Activated naive CD8-positive, alpha-beta T cell treated with anti-CD3 and anti-CD28 coated beads, Interleukin-2, amount 10 ng/mL, durations not matched to agents 7 days and 5 days (primary cell): ENCODE data around the gene PNMA8C. TPM values are rescaled to one million over a fixed set of nuclear protein-coding genes. Genes with fewer than 3 reads are reported as not detected.
"Not testable (repeated sequence)": the region's sequence is repeated elsewhere in the genome, so short reads cannot be mapped to it uniquely, and the experiment has no call there.

Experiments
- ATAC-seq: fragments of 150-1000 bp; cut with Tn5 transposase; one replicate; pipeline ENCODE4 v1.10.0; 2021; ENCODE audit warnings: low read depth, moderate library complexity
- POLR2A ChIA-PET: fragments of 350-600 bp; sonication (Branson Sonifier 250); formaldehyde crosslinking; loops from one replicate; lab custom pipeline; 2021; ENCODE audit warnings: antibody characterized with exemption; lab: Charles Lee
- DNase-seq: peaks from one replicate; pipeline ENCODE4 v3.0.0; 2021
- H3K27ac Mint-ChIP-seq: one replicate; pipeline ENCODE4 v1.8.0; 2022; ENCODE audit warnings: mild to moderate bottlenecking, mixed read lengths
- H3K27me3 Mint-ChIP-seq: one replicate; pipeline ENCODE4 v1.8.0; 2022; ENCODE audit warnings: mild to moderate bottlenecking, moderate library complexity, mixed read lengths
- H3K36me3 Mint-ChIP-seq: one replicate; pipeline ENCODE4 v1.8.0; 2021; ENCODE audit warnings: mild to moderate bottlenecking, mixed read lengths
- H3K4me1 Mint-ChIP-seq: one replicate; pipeline ENCODE4 v1.8.0; 2021; ENCODE audit warnings: mixed read lengths
- H3K4me3 Mint-ChIP-seq: one replicate; pipeline ENCODE4 v1.8.0; 2022; ENCODE audit warnings: mild to moderate bottlenecking, moderate library complexity, mixed read lengths
- H3K9me3 Mint-ChIP-seq: one replicate; pipeline ENCODE4 v1.8.0; 2021; ENCODE audit warnings: mixed read lengths
- total RNA-seq, 2 experiments: library from RNA; stranded (reverse); gene quantifications; one replicate each; pipeline ENCODE4 v1.2.3, GENCODE V29; 2021

Gene PNMA8C
- total RNA-seq, 2 experiments from 2014 or later, result 0.11 TPM; not detected in 1

DNA sequence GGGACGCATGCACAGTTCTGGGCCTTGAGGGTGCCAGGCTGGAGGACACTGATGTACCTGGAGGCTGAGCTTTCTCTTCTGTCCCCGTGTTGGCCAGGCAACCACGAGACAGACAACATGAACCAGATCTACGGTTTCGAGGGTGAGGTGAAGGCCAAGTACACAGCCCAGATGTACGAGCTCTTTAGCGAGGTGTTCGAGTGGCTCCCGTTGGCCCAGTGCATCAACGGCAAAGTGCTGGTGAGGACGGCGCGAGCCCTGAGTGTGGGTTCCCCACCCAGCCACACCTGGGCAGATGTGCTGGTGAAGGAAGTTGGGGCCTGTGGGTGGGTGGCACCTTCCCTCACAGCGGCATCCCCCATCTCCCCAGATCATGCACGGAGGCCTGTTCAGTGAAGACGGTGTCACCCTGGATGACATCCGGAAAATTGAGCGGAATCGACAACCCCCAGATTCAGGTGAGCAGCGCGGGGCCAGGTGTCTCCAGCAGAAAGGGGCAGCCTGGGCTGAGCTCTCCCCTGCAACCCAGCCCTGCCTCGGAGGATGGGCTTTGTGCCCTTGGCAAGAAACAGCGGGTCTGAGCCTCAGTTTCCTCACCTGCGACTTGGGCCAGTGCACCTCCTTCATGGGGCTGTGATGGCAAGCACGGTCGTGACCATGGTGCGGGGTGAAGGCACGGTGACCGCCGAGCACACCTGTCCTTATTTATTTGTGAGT, 41.6 kb downstream of the PNMA8C start:
- DNase-seq, result peak; percentile 21
- H3K4me1 Mint-ChIP-seq, result peaks cover 3% of the 10 kb centered on the region
- POLR2A ChIA-PET, result no interaction called here
- no peak overlapping the region for H3K4me3 Mint-ChIP-seq
- no peak for ATAC-seq
- H3K27me3 Mint-ChIP-seq, result no peaks in the 10 kb centered on the region
- peaks cover 36% of the 10 kb centered on the region for H3K36me3 Mint-ChIP-seq
- H3K27ac Mint-ChIP-seq, result no peak overlapping the region
- H3K9me3 Mint-ChIP-seq, result peaks cover 5% of the 10 kb centered on the region

DNA sequence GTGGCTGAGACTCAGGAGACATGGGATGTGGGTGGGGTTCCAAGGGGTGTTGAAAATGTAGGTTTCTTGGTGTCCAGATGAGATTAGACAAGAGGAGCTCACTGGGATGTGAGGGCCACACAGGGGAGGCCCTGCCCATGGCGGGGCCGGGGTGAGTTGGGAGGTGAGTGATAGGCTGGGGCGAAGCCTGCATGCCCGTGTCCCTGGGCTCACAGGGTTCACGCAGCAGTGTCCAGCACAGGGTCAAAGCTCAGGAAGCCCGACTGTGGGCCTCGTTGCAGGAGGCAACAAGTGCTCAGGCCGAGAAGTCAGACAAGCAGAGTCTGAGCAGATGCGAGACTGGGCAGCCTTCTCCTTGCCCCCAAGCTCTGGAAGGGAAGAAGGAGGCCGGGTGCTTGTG, 42.6 kb downstream of the PNMA8C start:
- ATAC-seq, result no peak
- no peak overlapping the region for H3K4me3 Mint-ChIP-seq
- H3K27ac Mint-ChIP-seq, result no peak overlapping the region
- peaks cover 37% of the 10 kb centered on the region for H3K36me3 Mint-ChIP-seq
- peaks cover 3% of the 10 kb centered on the region for H3K4me1 Mint-ChIP-seq
- peak; percentile 25 for DNase-seq
- H3K9me3 Mint-ChIP-seq, result peaks cover 5% of the 10 kb centered on the region
- POLR2A ChIA-PET, result interaction anchor here (0.7 kb wide), 1 partner anchor 19 kb away, joined by 3 read pairs; no protein-coding TSS in a partner anchor
- H3K27me3 Mint-ChIP-seq, result no peaks in the 10 kb centered on the region

DNA sequence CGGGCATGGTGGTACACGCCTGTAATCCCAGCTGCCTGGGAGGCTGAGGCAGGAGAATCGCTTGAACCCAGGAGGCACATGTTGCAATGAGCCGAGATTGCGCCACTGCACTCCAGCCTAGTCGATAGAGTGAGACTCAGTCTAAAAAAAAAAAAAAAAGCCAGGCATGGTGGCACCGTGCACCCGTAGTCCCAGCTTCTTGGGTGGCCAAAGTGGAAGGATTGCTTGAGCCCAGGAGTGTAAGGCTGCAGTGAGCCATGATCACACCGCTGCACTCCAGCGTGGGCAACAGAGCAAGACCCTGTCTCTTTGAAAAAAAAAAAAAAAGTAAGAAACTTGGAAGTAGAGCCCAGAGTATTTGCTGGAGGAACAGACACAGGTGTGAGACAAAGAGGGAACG, 43.1 kb downstream of the PNMA8C start:
- DNase-seq (no peak), ATAC-seq (no peak)
- POLR2A ChIA-PET, result interaction anchor here (0.7 kb wide), 1 partner anchor 19 kb away, joined by 3 read pairs; no protein-coding TSS in a partner anchor
- H3K27me3 Mint-ChIP-seq, result no peaks in the 10 kb centered on the region
- peaks cover 3% of the 10 kb centered on the region for H3K4me1 Mint-ChIP-seq
- H3K9me3 Mint-ChIP-seq, result peaks cover 5% of the 10 kb centered on the region
- H3K4me3 Mint-ChIP-seq, result no peak overlapping the region
- H3K36me3 Mint-ChIP-seq, result peaks cover 42% of the 10 kb centered on the region
- H3K27ac Mint-ChIP-seq, result no peak overlapping the region

DNA sequence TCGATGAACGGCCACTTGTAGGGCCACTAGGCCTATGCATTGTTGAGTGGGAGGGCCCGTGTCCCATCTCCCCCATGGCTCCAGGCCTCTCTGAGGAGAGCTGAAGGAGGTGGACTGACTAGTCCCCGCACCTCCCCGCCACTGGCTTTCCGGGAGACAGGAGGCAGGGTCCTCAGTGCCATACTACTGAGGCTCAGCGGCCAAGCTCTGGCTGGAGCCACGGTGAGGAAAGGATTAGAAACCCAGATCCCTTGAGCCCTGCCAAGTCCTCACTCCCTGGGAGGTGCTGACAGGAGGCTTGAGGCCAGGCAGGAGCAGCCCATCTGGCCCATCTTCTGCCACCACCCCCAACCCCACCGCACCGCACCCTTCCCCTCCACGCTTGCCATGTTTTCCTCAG, 44.3 kb downstream of the PNMA8C start:
- H3K36me3 Mint-ChIP-seq, result peaks cover 43% of the 10 kb centered on the region
- H3K27ac Mint-ChIP-seq, result no peak overlapping the region
- DNase-seq (peak; percentile 15), ATAC-seq (no peak)
- no peaks in the 10 kb centered on the region for H3K27me3 Mint-ChIP-seq
- H3K9me3 Mint-ChIP-seq, result peaks cover 1% of the 10 kb centered on the region
- POLR2A ChIA-PET, result interaction anchor here (0.5 kb wide), 1 partner anchor 115 kb away, joined by 7 read pairs; no protein-coding TSS in a partner anchor
- peaks cover 6% of the 10 kb centered on the region for H3K4me1 Mint-ChIP-seq
- no peak overlapping the region for H3K4me3 Mint-ChIP-seq

DNA sequence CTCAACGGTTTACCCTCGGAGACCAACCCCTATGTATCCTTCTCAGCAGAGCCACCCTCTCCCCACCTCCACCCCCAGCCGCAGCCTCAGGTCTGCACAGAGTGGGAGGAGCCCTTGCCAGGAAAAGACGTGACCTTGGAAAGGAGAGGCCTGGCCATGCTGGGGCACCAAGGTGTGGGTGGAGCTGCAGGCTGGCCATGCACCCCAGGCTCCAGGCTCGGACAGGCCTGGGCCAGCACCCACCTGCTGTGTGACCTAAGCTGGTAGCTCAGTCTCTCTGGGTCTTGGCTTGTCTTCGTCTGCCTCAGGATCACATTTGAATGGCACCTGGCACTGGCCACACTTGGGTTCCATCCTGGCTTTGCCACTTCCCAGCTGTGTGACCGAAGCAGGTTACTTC, 44.9 kb downstream of the PNMA8C start:
- DNase-seq (no peak), ATAC-seq (no peak)
- no peaks in the 10 kb centered on the region for H3K27me3 Mint-ChIP-seq
- H3K36me3 Mint-ChIP-seq, result peaks cover 37% of the 10 kb centered on the region
- no peak overlapping the region for H3K4me3 Mint-ChIP-seq
- POLR2A ChIA-PET, result interaction anchor here (0.5 kb wide), 1 partner anchor 115 kb away, joined by 7 read pairs; no protein-coding TSS in a partner anchor
- H3K4me1 Mint-ChIP-seq, result peaks cover 6% of the 10 kb centered on the region
- no peaks in the 10 kb centered on the region for H3K9me3 Mint-ChIP-seq
- H3K27ac Mint-ChIP-seq, result no peak overlapping the region

DNA sequence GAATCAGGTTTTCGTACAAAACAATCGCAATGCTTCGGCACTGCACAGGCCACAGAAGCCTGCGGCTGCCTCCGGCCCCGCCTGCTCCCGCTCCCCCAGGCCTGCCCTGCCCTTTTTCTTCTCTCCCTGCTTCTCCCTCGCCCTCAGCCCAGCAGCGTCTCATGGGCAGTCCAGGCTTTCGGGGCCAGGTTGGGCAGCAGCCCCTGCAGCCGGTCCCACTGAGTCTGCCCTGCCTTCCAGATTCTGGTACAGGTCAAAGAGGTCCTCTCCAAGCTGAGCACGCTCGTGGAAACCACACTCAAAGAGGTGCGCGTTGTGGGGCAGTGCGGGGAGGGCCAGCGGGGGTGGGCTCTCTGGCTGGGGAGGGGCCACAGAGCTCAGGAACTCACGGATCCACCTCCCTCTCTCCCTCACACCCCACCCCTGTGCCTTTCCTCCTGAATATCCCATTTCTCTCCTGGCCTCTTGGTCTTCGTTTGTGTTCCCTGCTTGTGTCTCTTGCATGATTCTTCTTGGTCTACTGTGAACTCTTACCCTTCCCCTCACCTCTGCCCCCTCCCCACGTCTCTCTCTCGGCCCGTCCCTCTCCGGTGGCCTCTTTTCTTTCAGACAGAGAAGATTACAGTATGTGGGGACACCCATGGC, 45.4 kb downstream of the PNMA8C start:
- no peaks in the 10 kb centered on the region for H3K27me3 Mint-ChIP-seq
- no peak overlapping the region for H3K4me3 Mint-ChIP-seq
- peaks cover 32% of the 10 kb centered on the region for H3K36me3 Mint-ChIP-seq
- peaks cover 6% of the 10 kb centered on the region for H3K4me1 Mint-ChIP-seq
- peak; percentile 4 for DNase-seq
- POLR2A ChIA-PET, result no interaction called here
- H3K9me3 Mint-ChIP-seq, result no peaks in the 10 kb centered on the region
- no peak for ATAC-seq
- no peak overlapping the region for H3K27ac Mint-ChIP-seq

DNA sequence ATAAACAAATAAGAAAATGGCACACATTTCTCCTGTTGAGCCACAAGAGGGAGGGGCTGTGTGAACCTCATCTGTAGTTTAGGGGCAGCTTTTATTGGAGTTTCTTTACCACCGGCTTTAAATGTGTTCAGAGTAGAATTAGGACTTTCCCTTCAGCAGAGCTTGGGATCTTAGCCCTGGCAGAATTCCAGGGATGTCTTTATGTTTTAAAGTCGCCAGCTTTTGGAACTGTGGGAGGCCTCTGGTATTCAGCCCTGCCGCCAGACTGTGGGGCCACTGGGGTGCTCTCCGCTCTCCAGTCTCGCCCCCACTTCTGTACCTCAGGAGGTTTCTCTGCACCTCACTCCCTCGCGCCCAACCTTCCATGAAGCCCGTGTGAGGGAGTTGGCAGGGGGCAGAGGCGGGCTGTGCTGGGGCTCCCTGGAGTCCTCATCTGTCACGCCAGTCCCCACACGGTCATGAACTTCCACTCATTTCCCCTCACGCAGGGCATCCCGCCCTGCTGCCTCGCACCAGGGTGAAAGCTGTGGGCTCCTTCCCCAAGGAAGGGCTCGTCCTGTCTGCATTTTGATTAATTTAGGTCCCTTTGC, 46.9 kb downstream of the PNMA8C start:
- Mint-ChIP-seq H3K27ac (no peak overlapping the region), H3K27me3 (no peaks in the 10 kb centered on the region), H3K4me3 (no peak overlapping the region), H3K4me1 (peaks cover 6% of the 10 kb centered on the region), H3K36me3 (peaks cover 24% of the 10 kb centered on the region), H3K9me3 (no peaks in the 10 kb centered on the region)
- POLR2A ChIA-PET, result no interaction called here
- no peak for DNase-seq
- ATAC-seq, result no peak

DNA sequence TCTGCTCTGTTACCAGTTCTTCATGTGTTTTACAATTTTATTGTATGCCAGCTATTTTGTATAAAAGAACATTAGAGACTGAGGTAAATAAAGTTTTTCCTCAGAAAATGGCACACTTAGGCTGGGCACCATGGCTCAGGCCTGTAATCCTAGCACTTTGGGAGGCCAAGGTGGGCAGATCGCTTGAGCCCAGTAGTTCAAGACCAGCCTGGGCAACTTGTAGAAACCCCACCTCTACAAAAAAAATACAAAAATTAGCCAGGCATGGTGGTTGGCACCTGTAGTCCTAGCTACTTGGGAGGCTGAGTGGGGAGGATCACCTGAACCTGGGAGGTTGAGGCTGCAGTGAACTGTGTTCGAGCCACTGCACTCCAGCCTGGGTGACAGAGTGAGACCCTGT, 47.4 kb downstream of the PNMA8C start:
- H3K4me3 Mint-ChIP-seq, result no peak overlapping the region
- DNase-seq (no peak), ATAC-seq (no peak)
- H3K4me1 Mint-ChIP-seq, result peaks cover 6% of the 10 kb centered on the region
- no peaks in the 10 kb centered on the region for H3K27me3 Mint-ChIP-seq
- no peaks in the 10 kb centered on the region for H3K9me3 Mint-ChIP-seq
- H3K27ac Mint-ChIP-seq, result no peak overlapping the region
- peaks cover 24% of the 10 kb centered on the region for H3K36me3 Mint-ChIP-seq
- POLR2A ChIA-PET, result no interaction called here

DNA sequence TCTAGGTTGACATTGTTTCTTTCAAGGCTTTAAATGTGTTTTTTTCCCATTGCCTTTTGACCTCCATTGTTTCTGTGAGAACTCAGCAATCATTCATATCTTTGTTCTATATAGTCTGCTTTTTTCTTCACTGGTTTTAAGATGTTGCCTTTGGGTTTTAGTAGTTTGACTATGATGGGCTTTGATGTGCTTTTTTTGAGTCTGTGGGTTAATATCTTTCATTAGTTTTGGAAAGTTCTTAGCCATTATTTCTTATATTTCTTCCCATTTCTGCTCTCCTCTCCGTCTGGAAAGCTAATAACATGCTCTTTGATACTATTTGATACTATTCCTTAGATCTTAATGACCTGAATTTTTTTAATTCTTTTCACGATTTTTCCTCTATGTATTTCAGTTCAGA, 48.0 kb downstream of the PNMA8C start:
- Mint-ChIP-seq H3K4me1 (peaks cover 6% of the 10 kb centered on the region), H3K27me3 (no peaks in the 10 kb centered on the region), H3K9me3 (no peaks in the 10 kb centered on the region), H3K36me3 (peaks cover 21% of the 10 kb centered on the region), H3K27ac (no peak overlapping the region), H3K4me3 (no peak overlapping the region)
- ATAC-seq (no peak), DNase-seq (no peak)
- POLR2A ChIA-PET, result no interaction called here

DNA sequence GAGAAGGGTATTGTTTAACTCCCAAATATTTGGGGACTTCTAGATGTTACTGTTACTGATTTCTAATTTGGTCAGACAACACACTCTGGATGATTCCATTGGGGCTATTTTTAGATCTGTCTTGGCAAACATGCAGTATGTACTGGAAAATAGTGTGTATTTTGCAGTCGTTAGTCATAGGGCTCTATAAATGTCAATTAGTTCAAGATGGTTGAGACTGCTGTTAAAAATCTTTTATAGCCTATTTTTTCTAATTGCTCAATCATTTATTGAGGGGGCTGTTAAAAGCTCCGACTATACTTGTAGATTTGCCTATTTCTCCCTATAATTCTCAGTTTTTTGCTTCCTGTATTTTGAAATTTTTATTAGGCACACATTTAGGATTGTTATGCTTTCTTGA, 50.5 kb downstream of the PNMA8C start:
- Mint-ChIP-seq H3K4me1 (peaks cover 6% of the 10 kb centered on the region), H3K9me3 (no peaks in the 10 kb centered on the region), H3K27ac (no peak overlapping the region), H3K36me3 (peaks cover 20% of the 10 kb centered on the region), H3K4me3 (no peak overlapping the region), H3K27me3 (no peaks in the 10 kb centered on the region)
- no peak for ATAC-seq
- no peak for DNase-seq
- POLR2A ChIA-PET, result no interaction called here

DNA sequence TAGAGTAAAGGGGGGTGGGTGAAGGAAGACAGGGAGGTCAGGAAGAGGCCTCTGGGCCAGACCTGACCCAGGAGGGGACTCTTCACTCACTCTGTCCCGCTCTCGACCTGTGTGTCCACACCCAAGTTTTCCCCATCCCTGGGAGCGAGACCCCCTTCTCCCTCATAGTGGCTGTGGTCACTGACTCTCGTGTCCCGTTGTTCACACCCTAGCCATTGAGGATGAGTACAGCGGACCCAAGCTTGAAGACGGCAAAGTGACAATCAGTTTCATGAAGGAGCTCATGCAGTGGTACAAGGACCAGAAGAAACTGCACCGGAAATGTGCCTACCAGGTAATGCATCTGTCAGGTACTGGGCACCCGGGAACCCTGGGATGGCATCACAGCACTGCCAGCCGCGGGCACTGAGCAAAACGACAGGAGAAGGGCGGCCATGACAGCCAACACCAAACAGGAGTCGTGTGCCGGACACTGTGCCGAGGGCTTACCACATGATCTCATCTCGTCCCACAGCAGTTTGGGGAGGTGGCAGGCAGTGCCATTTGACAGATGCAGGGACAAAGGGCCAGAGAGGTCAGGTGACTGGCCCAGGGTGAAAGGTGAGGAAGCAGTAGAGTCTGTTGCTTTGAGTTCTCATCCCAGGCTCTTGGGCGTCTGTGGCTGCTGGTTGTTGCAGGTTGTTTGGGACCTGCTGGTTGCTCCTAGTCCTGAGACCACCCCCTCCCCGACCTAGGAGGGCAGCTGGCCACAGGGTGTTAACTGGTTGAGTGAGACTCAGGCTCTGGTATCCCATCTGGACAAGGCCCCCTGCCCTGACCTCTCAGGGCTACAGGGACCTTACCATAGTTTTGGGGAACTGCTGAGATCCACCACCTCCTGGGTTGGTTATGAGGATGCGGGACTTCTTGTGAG, 52.2 kb downstream of the PNMA8C start:
- H3K9me3 Mint-ChIP-seq, result no peaks in the 10 kb centered on the region
- POLR2A ChIA-PET, result no interaction called here
- peaks cover 14% of the 10 kb centered on the region for H3K4me1 Mint-ChIP-seq
- no peak overlapping the region for H3K4me3 Mint-ChIP-seq
- no peak overlapping the region for H3K27ac Mint-ChIP-seq
- no peaks in the 10 kb centered on the region for H3K27me3 Mint-ChIP-seq
- peaks cover 16% of the 10 kb centered on the region for H3K36me3 Mint-ChIP-seq
- DNase-seq, result peak; percentile 20
- no peak for ATAC-seq

DNA sequence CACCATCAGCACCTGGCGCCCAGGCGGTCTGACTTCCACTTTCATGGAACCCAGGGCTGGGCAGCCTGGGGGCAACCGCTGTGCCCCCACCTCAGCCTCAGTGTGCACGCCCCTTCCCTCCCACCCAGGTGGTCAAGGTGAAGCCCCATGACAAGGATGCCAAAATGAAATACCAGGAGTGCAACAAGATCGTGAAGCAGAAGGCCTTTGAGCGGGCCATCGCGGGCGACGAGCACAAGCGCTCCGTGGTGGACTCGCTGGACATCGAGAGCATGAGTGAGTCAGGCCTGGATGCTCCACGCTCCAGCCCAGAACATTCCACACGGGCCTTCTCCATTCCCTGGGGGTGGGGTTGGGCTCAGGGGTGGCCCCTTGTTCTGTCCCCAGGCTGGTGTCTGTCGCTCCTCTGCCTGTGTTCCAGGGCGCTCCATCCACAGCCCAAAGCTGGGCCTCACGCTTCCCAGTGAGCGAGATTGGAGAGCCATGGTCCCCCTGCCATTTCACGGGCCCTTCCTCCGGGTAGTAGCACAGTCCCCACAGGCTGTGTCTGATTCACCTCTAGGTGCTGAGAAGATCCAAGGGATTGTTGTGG, 53.2 kb downstream of the PNMA8C start:
- H3K9me3 Mint-ChIP-seq, POLR2A ChIA-PET, H3K27me3 Mint-ChIP-seq, H3K27ac Mint-ChIP-seq, H3K36me3 Mint-ChIP-seq, H3K4me3 Mint-ChIP-seq, ATAC-seq: not testable (repeated sequence)
- DNase-seq, result peak; percentile 10
- H3K4me1 Mint-ChIP-seq, result peaks cover 20% of the 10 kb centered on the region
